ENCODE data around the gene TMEM59L.

GRCh38 chr19:18596752-18597157 is 15.9 kb upstream of the TMEM59L start:
- no peak for TF ChIP-seq CTCF (IDR thresholded peaks at IDR 0.05)
- no peak for TF ChIP-seq POLR2AphosphoS5 (IDR thresholded peaks at IDR 0.05)
- TF ChIP-seq POLR2A (IDR thresholded peaks at IDR 0.05) = no peak
- no peak for TF ChIP-seq EP300 (IDR thresholded peaks at IDR 0.05)
